HL-60 (cell line): ENCODE results near the gene CAPN9.

Source experiments
- DNase-seq, 2 experiments: peaks; one replicate each; pipeline ENCODE4 v3.0.0-alpha.2; 2010 to 2020; ENCODE audit warnings: low read depth in 1 of 2, low spot score in 1 of 2
- H3K27ac ChIP-seq: fragments of 250-450 bp; sonication (Bioruptor Pico); replicated peaks from 2 replicates; pipeline ENCODE4 v1.5.1; 2020; ENCODE audit warnings: mild to moderate bottlenecking, moderate library complexity
- H3K27me3 ChIP-seq: fragments of 250-450 bp; sonication (Bioruptor Pico); 2 replicates; pipeline ENCODE4 v1.5.1; 2021; ENCODE audit warnings: mild to moderate bottlenecking, moderate library complexity; ENCODE audit not compliant: insufficient read depth, poor library complexity, severe bottlenecking
- H3K4me3 ChIP-seq: replicated peaks from 2 replicates; pipeline ENCODE4 v1.5.1; 2011; ENCODE audit warnings: mild to moderate bottlenecking, control low read depth, low read length; ENCODE audit not compliant: insufficient read depth
- GABPA ChIP-seq: IDR thresholded peaks from 2 replicates; pipeline ENCODE4 v1.6.1; 2012; ENCODE audit warnings: low read depth
- POLR2AphosphoS5 ChIP-seq: IDR thresholded peaks from 2 replicates; pipeline ENCODE4 v1.6.1; 2012; ENCODE audit warnings: low read depth
- SPI1 ChIP-seq: IDR thresholded peaks from 2 replicates; pipeline ENCODE4 v1.6.1; 2012; ENCODE audit warnings: low read depth, mild to moderate bottlenecking, borderline replicate concordance
- TF ChIP-seq, protein P1 (sequence below): IDR thresholded peaks from 2 replicates; pipeline ENCODE4 v1.6.1; 2012; ENCODE audit warnings: low read depth; ENCODE audit not compliant: insufficient replicate concordance
- TF ChIP-seq, protein P2 (sequence below): IDR thresholded peaks from one replicate; pipeline ENCODE4 v1.5.1; 2011; ENCODE audit warnings: low read length, control low read depth, inconsistent platforms; ENCODE audit not compliant: insufficient read depth

The CAPN9 gene

GRCh38 chr1:230702934-230703678, 44.1 kb upstream of the CAPN9 start:
- no peak overlapping the region for H3K4me3 ChIP-seq
- H3K27ac ChIP-seq, result no peak overlapping the region
- TF ChIP-seq POLR2AphosphoS5 (no peak), SPI1 (no peak), GABPA (no peak)
- TF ChIP-seq, protein P1, sequence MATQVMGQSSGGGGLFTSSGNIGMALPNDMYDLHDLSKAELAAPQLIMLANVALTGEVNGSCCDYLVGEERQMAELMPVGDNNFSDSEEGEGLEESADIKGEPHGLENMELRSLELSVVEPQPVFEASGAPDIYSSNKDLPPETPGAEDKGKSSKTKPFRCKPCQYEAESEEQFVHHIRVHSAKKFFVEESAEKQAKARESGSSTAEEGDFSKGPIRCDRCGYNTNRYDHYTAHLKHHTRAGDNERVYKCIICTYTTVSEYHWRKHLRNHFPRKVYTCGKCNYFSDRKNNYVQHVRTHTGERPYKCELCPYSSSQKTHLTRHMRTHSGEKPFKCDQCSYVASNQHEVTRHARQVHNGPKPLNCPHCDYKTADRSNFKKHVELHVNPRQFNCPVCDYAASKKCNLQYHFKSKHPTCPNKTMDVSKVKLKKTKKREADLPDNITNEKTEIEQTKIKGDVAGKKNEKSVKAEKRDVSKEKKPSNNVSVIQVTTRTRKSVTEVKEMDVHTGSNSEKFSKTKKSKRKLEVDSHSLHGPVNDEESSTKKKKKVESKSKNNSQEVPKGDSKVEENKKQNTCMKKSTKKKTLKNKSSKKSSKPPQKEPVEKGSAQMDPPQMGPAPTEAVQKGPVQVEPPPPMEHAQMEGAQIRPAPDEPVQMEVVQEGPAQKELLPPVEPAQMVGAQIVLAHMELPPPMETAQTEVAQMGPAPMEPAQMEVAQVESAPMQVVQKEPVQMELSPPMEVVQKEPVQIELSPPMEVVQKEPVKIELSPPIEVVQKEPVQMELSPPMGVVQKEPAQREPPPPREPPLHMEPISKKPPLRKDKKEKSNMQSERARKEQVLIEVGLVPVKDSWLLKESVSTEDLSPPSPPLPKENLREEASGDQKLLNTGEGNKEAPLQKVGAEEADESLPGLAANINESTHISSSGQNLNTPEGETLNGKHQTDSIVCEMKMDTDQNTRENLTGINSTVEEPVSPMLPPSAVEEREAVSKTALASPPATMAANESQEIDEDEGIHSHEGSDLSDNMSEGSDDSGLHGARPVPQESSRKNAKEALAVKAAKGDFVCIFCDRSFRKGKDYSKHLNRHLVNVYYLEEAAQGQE, result no peak
- TF ChIP-seq, protein P2, sequence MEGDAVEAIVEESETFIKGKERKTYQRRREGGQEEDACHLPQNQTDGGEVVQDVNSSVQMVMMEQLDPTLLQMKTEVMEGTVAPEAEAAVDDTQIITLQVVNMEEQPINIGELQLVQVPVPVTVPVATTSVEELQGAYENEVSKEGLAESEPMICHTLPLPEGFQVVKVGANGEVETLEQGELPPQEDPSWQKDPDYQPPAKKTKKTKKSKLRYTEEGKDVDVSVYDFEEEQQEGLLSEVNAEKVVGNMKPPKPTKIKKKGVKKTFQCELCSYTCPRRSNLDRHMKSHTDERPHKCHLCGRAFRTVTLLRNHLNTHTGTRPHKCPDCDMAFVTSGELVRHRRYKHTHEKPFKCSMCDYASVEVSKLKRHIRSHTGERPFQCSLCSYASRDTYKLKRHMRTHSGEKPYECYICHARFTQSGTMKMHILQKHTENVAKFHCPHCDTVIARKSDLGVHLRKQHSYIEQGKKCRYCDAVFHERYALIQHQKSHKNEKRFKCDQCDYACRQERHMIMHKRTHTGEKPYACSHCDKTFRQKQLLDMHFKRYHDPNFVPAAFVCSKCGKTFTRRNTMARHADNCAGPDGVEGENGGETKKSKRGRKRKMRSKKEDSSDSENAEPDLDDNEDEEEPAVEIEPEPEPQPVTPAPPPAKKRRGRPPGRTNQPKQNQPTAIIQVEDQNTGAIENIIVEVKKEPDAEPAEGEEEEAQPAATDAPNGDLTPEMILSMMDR, result no peak
- no peaks in the 10 kb centered on the region for H3K27me3 ChIP-seq
- no peak for DNase-seq

- no peaks in the 10 kb centered on the region for H3K27me3 ChIP-seq
- TF ChIP-seq, protein P1, result no peak
- TF ChIP-seq, protein P2, result no peak
- TF ChIP-seq SPI1 (no peak), GABPA (no peak), POLR2AphosphoS5 (no peak)
- H3K27ac ChIP-seq, result no peak overlapping the region
- no peak overlapping the region for H3K4me3 ChIP-seq
- no peak for DNase-seq
Measured at GRCh38 chr1:230703679-230704385, 43.4 kb upstream of the CAPN9 start.

DNA sequence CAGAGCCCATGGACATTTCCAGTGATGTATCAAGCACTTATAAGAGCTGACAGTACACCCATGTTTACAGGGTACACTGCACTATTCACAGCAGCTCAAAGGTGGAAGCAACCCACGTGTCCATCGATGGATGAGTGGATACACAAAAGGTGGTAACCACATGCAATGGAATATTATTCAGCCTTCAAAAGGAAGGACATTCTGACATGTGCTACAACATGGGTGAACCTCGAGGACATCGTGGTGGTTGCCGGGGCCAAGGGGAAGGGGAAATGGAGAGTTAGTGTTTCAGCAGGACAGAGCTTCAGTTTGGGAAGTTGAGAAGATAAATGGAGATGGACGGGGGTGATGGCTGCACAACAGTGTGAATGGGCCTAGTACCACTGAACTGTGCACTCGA, 42.4 kb upstream of the CAPN9 start:
- no peak for DNase-seq
- H3K27ac ChIP-seq, result no peak overlapping the region
- TF ChIP-seq POLR2AphosphoS5 (no peak), SPI1 (no peak), GABPA (no peak)
- TF ChIP-seq, protein P2, result no peak
- TF ChIP-seq, protein P1, result no peak
- H3K4me3 ChIP-seq, result no peak overlapping the region
- H3K27me3 ChIP-seq, result no peaks in the 10 kb centered on the region
